HepG2 (cell line): ENCODE results near the gene BCL2L1. TPM values are rescaled to one million over a fixed set of nuclear protein-coding genes. Genes with fewer than 3 reads are reported as not detected.

Experiments
- BHLHE40 ChIP-seq: IDR thresholded peaks from 2 replicates; pipeline ENCODE4 v1.6.1; 2011; ENCODE audit warnings: low read length, improper control_type of control experiment
- CENPX ChIP-seq: sonication (generic); formaldehyde crosslinking; IDR thresholded peaks from 2 replicates; pipeline ENCODE4 v1.9.0; 2021; ENCODE audit warnings: mild to moderate bottlenecking, missing genetic modification reagents, moderate library complexity
- DMAP1 ChIP-seq: IDR thresholded peaks from 2 replicates; pipeline ENCODE4 v1.6.1; 2016
- EHMT2 ChIP-seq: fragments of 200-600 bp; sonication (generic); IDR thresholded peaks from 2 replicates; pipeline ENCODE4 v1.7.0; 2017; ENCODE audit warnings: antibody characterized with exemption, low read depth, low read length, borderline replicate concordance
- FOXK1 ChIP-seq: sonication (generic); formaldehyde crosslinking; IDR thresholded peaks from 2 replicates; pipeline ENCODE4 v1.4.0; 2020; ENCODE audit warnings: low read depth, missing genetic modification reagents, borderline replicate concordance
- HOXA9 ChIP-seq: sonication (generic); formaldehyde crosslinking; IDR thresholded peaks from 2 replicates; pipeline ENCODE4 v1.8.1; 2022; ENCODE audit warnings: missing genetic modification reagents, mild to moderate bottlenecking, moderate library complexity, borderline replicate concordance
- MLLT10 ChIP-seq: sonication (generic); formaldehyde crosslinking; IDR thresholded peaks from 2 replicates; pipeline ENCODE4 v1.4.0; 2020; ENCODE audit warnings: missing genetic modification reagents
- PBX3 ChIP-seq: sonication (generic); formaldehyde crosslinking; IDR thresholded peaks from 2 replicates; pipeline ENCODE4 v1.8.1; 2023; ENCODE audit warnings: missing genetic modification reagents, inconsistent platforms, borderline replicate concordance
- RARA ChIP-seq: IDR thresholded peaks from 2 replicates; pipeline ENCODE4 v1.6.1; 2016; ENCODE audit warnings: missing genetic modification reagents, missing compliant biosample characterization
- RBFOX2 ChIP-seq: fragments of 200-400 bp; formaldehyde crosslinking; IDR thresholded peaks from 2 replicates; pipeline ENCODE4 v1.6.1; 2017; ENCODE audit warnings: low read depth, mild to moderate bottlenecking, low read length
- SAP130 ChIP-seq: IDR thresholded peaks from 2 replicates; pipeline ENCODE4 v1.6.1; 2016; ENCODE audit warnings: low read depth
- SNRNP70 ChIP-seq: fragments of 200-400 bp; formaldehyde crosslinking; IDR thresholded peaks from 2 replicates; pipeline ENCODE4 v1.6.1; 2017; ENCODE audit warnings: mild to moderate bottlenecking, low read depth, low read length, moderate library complexity
- TRIM22 ChIP-seq: fragments of 450-650 bp; IDR thresholded peaks from 2 replicates; pipeline ENCODE4 v1.6.1; 2017
- TRIM24 ChIP-seq: sonication (generic); formaldehyde crosslinking; IDR thresholded peaks from 2 replicates; pipeline ENCODE4 v1.8.0; 2022; ENCODE audit warnings: mild to moderate bottlenecking, missing genetic modification reagents
- ZNF430 ChIP-seq: sonication (generic); formaldehyde crosslinking; IDR thresholded peaks from 2 replicates; pipeline ENCODE4 v1.9.0; 2021; ENCODE audit warnings: mild to moderate bottlenecking, missing genetic modification reagents
- ZNF44 ChIP-seq: sonication (generic); formaldehyde crosslinking; IDR thresholded peaks from 2 replicates; pipeline ENCODE4 v1.5.1; 2020; ENCODE audit warnings: mild to moderate bottlenecking, missing genetic modification reagents
- ZNF530 ChIP-seq: sonication (generic); formaldehyde crosslinking; IDR thresholded peaks from 2 replicates; pipeline ENCODE4 v1.5.0; 2020; ENCODE audit warnings: low read depth, mild to moderate bottlenecking, missing genetic modification reagents
- ZNF550 ChIP-seq: sonication (generic); formaldehyde crosslinking; IDR thresholded peaks from 2 replicates; pipeline ENCODE4 v1.4.0; 2020; ENCODE audit warnings: mild to moderate bottlenecking, missing genetic modification reagents, borderline replicate concordance
- ZNF569 ChIP-seq: sonication (generic); formaldehyde crosslinking; IDR thresholded peaks from 2 replicates; pipeline ENCODE4 v1.5.0; 2020; ENCODE audit warnings: mild to moderate bottlenecking, missing genetic modification reagents, moderate library complexity, borderline replicate concordance
- ZNF678 ChIP-seq: sonication (generic); formaldehyde crosslinking; IDR thresholded peaks from 2 replicates; pipeline ENCODE4 v1.4.0; 2020; ENCODE audit warnings: mild to moderate bottlenecking, missing genetic modification reagents
- ZNF746 ChIP-seq: sonication (generic); formaldehyde crosslinking; IDR thresholded peaks from 2 replicates; pipeline ENCODE4 v1.8.0; 2022; ENCODE audit warnings: mild to moderate bottlenecking, missing genetic modification reagents
- ZNF749 ChIP-seq: sonication (generic); formaldehyde crosslinking; IDR thresholded peaks from 2 replicates; pipeline ENCODE4 v1.8.0; 2022; ENCODE audit warnings: mild to moderate bottlenecking, missing genetic modification reagents, moderate library complexity, borderline replicate concordance
- polyA plus RNA-seq, 8 experiments: library from polyadenylated mRNA; depleted of rRNA in 3 of 8; stranded (reverse) in 7 of 8; unstranded in 1 of 8; fragments of >200 nt; fragmentation: Illumina TruSeq in 4 of 8; extraction: Trizol in 4 of 8; gene quantifications; 2 replicates each; pipeline versions ENCODE4 v1.2.1 to v1.2.3, GENCODE V29; 2011 to 2016; ENCODE audit warnings: low read depth in 4 of 8, missing spikeins in 1 of 8, mixed read lengths in 1 of 8; ENCODE audit not compliant: insufficient read depth in 1 of 8
- total RNA-seq, 5 experiments: library from RNA; depleted of rRNA; stranded (reverse); fragments of >200 nt; fragmentation: Illumina TruSeq; extraction: Trizol; gene quantifications; 2 replicates each; pipeline ENCODE4 v1.2.3, GENCODE V29; 2016; ENCODE audit warnings: low read depth in 1 of 5
- TF ChIP-seq, protein P1 (sequence below): sonication (generic); formaldehyde crosslinking; conservative IDR thresholded peaks from 2 replicates; pipeline ENCODE4 v1.4.0; 2020; ENCODE audit warnings: missing genetic modification reagents
- TF ChIP-seq, protein P2 (sequence below): sonication (generic); formaldehyde crosslinking; IDR thresholded peaks from 2 replicates; pipeline ENCODE4 v1.5.0; 2020; ENCODE audit warnings: mild to moderate bottlenecking, low read depth, missing genetic modification reagents, borderline replicate concordance
- TF ChIP-seq, protein P3 (sequence below): sonication (generic); formaldehyde crosslinking; conservative IDR thresholded peaks from 2 replicates; pipeline ENCODE4 v1.8.0; 2022; ENCODE audit warnings: mild to moderate bottlenecking, moderate library complexity, missing genetic modification reagents

Gene BCL2L1
- total and polyA plus RNA-seq, 2 of the 13 experiments (the other 11 are each of a cell fraction or from before 2014, with no cell fraction given), result 164 to 258 TPM

DNA sequence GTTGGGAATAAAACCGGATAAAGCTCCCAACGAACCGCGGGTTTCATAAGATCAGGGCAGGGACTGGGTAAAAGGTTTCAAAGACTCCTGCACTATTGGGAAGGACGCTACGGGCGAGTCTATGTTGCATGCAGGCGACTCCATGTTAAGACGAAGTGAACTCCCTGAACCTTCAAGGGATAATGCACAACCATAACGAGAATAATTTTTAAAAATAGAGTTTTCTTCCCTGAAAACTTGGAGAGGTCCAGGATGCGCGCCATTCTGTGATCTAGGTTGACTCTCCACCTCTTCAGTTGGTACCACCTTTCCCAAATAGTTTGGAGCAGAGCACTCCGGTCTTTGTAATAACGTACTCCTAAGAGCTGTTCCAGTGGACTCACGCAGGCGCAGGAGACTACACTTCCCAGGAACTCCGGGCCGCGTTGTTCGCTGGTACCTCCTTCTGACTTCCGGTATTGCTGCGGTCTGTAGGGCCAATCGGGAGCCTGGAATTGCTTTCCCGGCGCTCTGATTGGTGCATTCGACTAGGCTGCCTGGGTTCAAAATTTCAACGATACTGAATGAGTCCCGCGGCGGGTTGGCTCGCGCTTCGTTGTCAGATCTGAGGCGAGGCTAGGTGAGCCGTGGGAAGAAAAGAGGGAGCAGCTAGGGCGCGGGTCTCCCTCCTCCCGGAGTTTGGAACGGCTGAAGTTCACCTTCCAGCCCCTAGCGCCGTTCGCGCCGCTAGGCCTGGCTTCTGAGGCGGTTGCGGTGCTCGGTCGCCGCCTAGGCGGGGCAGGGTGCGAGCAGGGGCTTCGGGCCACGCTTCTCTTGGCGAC, 16.3 kb upstream of the BCL2L1 start, which contains the start of gene TPX2 (continued):
- TF ChIP-seq, protein P1, sequence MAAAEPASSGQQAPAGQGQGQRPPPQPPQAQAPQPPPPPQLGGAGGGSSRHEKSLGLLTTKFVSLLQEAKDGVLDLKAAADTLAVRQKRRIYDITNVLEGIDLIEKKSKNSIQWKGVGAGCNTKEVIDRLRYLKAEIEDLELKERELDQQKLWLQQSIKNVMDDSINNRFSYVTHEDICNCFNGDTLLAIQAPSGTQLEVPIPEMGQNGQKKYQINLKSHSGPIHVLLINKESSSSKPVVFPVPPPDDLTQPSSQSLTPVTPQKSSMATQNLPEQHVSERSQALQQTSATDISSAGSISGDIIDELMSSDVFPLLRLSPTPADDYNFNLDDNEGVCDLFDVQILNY (CRISPR knock-in tag), result peak; percentile 96
- TF ChIP-seq EHMT2 (no peak), FOXK1 (CRISPR knock-in tag) (peak; percentile 94), SNRNP70 (no peak), RARA (CRISPR knock-in tag) (peak; percentile 54), ZNF530 (no peak; the same call in 1 of the 2 replicates), PBX3 (CRISPR knock-in tag) (0 out of 2 replicates have a peak, but pooled peaks have one; percentile 30), CENPX (CRISPR knock-in tag) (no peak), ZNF678 (CRISPR knock-in tag) (0 out of 2 replicates have a peak, but pooled peaks have one; percentile 41), ZNF430 (CRISPR knock-in tag) (peak; percentile 74; the same call in 1 of the 2 replicates), ZNF749 (peak; percentile 90; the same call in 1 of the 2 replicates), ZNF569 (peak; percentile 94; the same call in 1 of the 2 replicates), ZNF746 (CRISPR knock-in tag) (peak; percentile 13; the same call in 1 of the 2 replicates), ZNF44 (CRISPR knock-in tag) (peak; percentile 24), SAP130 (peak; percentile 100), MLLT10 (0 out of 2 replicates have a peak, but pooled peaks have one; percentile 63), ZNF550 (CRISPR knock-in tag) (no peak), RBFOX2 (peak; percentile 79), DMAP1 (CRISPR knock-in tag) (peak; percentile 99), HOXA9 (CRISPR knock-in tag) (peak; percentile 99; the same call in 1 of the 2 replicates), TRIM22 (no peak), TRIM24 (CRISPR knock-in tag) (no peak), BHLHE40 (no peak)
- TF ChIP-seq, protein P2, sequence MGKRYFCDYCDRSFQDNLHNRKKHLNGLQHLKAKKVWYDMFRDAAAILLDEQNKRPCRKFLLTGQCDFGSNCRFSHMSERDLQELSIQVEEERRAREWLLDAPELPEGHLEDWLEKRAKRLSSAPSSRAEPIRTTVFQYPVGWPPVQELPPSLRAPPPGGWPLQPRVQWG (CRISPR knock-in tag), result no peak
- TF ChIP-seq, protein P3, sequence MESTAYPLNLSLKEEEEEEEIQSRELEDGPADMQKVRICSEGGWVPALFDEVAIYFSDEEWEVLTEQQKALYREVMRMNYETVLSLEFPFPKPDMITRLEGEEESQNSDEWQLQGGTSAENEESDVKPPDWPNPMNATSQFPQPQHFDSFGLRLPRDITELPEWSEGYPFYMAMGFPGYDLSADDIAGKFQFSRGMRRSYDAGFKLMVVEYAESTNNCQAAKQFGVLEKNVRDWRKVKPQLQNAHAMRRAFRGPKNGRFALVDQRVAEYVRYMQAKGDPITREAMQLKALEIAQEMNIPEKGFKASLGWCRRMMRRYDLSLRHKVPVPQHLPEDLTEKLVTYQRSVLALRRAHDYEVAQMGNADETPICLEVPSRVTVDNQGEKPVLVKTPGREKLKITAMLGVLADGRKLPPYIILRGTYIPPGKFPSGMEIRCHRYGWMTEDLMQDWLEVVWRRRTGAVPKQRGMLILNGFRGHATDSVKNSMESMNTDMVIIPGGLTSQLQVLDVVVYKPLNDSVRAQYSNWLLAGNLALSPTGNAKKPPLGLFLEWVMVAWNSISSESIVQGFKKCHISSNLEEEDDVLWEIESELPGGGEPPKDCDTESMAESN, result peak; percentile 95
